ENCODE measurements around the gene CDK15. TPM values are rescaled to one million over a fixed set of nuclear protein-coding genes. Genes with fewer than 3 reads are reported as not detected.
A peak's percentile ranks its signal among the peaks of the same experiment; 100 is the strongest.

The CDK15 gene
- total RNA-seq, 1 donor from 2014 or later, result 0.21 TPM

DNA sequence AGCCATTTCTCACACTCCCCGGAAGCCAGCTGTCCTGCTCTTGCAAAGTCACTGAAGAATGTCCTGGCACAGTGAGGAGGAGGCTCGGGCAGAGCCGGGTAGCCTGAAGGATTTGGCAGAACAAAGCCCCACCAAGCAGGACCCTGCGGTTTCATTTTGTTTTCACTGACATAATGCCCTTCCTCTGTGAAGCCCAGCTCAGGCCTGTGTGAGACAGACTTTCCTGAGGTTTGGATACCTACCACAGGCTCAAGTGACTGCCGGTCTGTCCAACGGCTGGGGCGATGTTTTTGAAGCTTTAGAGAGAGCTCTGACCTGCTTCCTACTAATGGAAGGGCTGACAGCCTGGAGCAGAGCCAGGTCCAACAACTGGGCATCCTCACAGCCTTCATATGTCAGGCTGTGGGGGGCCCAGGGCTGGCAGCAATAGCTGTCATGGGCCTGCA, 127.5 kb downstream of the CDK15 start:
- Mint-ChIP-seq H3K36me3 (no peaks in the 10 kb centered on the region), H3K4me1 (peaks cover 53% of the 10 kb centered on the region), H3K27me3 (ENCODE audit: insufficient read depth, low read depth) (peaks cover 15% of the 10 kb centered on the region), H3K27ac (no peak overlapping the region), H3K9me3 (peaks cover 17% of the 10 kb centered on the region), H3K4me3 (peak overlapping the region; percentile 12)
- no peak overlapping the region for H3K9ac ChIP-seq
- H3F3A ChIP-seq (ENCODE audit: low read depth), result peaks cover 54% of the 10 kb centered on the region
- H3K27me3 ChIP-seq, result peaks cover 15% of the 10 kb centered on the region
- H2AFZ ChIP-seq (replicated peaks), result no peak overlapping the region
- H4K20me1 ChIP-seq (ENCODE audit: low read depth), result peaks cover 17% of the 10 kb centered on the region
- peaks cover 44% of the 10 kb centered on the region for H3K4me1 ChIP-seq
- H3K27ac ChIP-seq, result no peak overlapping the region
- H3K79me2 ChIP-seq (ENCODE audit: low read depth), result no peaks in the 10 kb centered on the region
- peak overlapping the region; percentile 72 for H3K4me2 ChIP-seq
- H3K9me3 ChIP-seq (ENCODE audit: low read depth), result no peaks in the 10 kb centered on the region
- peak; percentile 90 for DNase-seq (ENCODE audit: low spot score)
- TF ChIP-seq CTCF (IDR thresholded peaks at IDR 0.05) (no peak), EZH2 (IDR thresholded peaks at IDR 0.05) (no peak), EZH2phosphoT487 (IDR thresholded peaks at IDR 0.05) (no peak)
- no peak overlapping the region for H3K4me3 ChIP-seq
- no peaks in the 10 kb centered on the region for H3K36me3 ChIP-seq

- peaks cover 1% of the 10 kb centered on the region for H3K27me3 ChIP-seq
- no peak overlapping the region for H3K27ac Mint-ChIP-seq
- peaks cover 17% of the 10 kb centered on the region for H4K20me1 ChIP-seq (ENCODE audit: low read depth)
- H3K4me2 ChIP-seq, result no peak overlapping the region
- H3K36me3 Mint-ChIP-seq, result no peaks in the 10 kb centered on the region
- peaks cover 39% of the 10 kb centered on the region for H3K4me1 Mint-ChIP-seq
- H3K27ac ChIP-seq, result no peak overlapping the region
- no peaks in the 10 kb centered on the region for H3K9me3 ChIP-seq (ENCODE audit: low read depth)
- no peak for DNase-seq (ENCODE audit: low spot score)
- no peak overlapping the region for H2AFZ ChIP-seq (replicated peaks)
- H3K9me3 Mint-ChIP-seq, result peaks cover 17% of the 10 kb centered on the region
- H3K4me3 Mint-ChIP-seq, result no peak overlapping the region
- no peaks in the 10 kb centered on the region for H3K79me2 ChIP-seq (ENCODE audit: low read depth)
- H3K4me1 ChIP-seq, result peaks cover 60% of the 10 kb centered on the region
- no peaks in the 10 kb centered on the region for H3K36me3 ChIP-seq
- H3K9ac ChIP-seq, result no peak overlapping the region
- peaks cover 4% of the 10 kb centered on the region for H3K27me3 Mint-ChIP-seq (ENCODE audit: insufficient read depth, low read depth)
- no peak for TF ChIP-seq EZH2 (IDR thresholded peaks at IDR 0.05)
- TF ChIP-seq CTCF (IDR thresholded peaks at IDR 0.05), result no peak
- TF ChIP-seq EZH2phosphoT487 (IDR thresholded peaks at IDR 0.05), result no peak
- peaks cover 63% of the 10 kb centered on the region for H3F3A ChIP-seq (ENCODE audit: low read depth)
- no peak overlapping the region for H3K4me3 ChIP-seq
Measured at GRCh38 chr2:201936817-201937216, 130.5 kb downstream of the CDK15 start.

DNA sequence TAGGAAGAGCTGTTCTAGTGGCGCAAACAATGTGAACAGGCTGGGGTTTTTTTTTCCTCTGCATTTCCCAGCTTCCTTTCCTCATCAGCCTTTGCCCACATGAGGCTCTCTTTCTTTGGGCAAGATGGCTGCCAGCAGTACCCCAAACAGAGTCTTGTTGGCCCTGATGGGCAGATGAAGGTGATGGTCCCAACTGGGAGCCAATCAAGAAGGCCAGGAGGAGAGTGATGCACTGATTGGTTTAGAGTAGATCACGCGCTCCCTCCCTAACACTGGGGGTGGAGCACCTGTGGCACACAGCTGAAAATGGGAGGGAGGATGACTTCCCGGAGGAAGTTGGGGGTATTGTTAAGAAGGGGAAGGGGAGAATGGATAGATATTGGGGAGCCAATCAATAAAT, 131.0 kb downstream of the CDK15 start:
- no peak overlapping the region for H3K4me3 ChIP-seq
- peaks cover 17% of the 10 kb centered on the region for H3K9me3 Mint-ChIP-seq
- no peak overlapping the region for H2AFZ ChIP-seq (replicated peaks)
- no peak for DNase-seq (ENCODE audit: low spot score)
- no peaks in the 10 kb centered on the region for H3K36me3 ChIP-seq
- peaks cover 4% of the 10 kb centered on the region for H3K27me3 Mint-ChIP-seq (ENCODE audit: insufficient read depth, low read depth)
- H3K36me3 Mint-ChIP-seq, result no peaks in the 10 kb centered on the region
- peak overlapping the region; percentile 5 for H3K4me2 ChIP-seq
- H4K20me1 ChIP-seq (ENCODE audit: low read depth), result peaks cover 14% of the 10 kb centered on the region
- no peaks in the 10 kb centered on the region for H3K79me2 ChIP-seq (ENCODE audit: low read depth)
- no peak overlapping the region for H3K27ac Mint-ChIP-seq
- peaks cover 34% of the 10 kb centered on the region for H3K4me1 Mint-ChIP-seq
- peaks cover 57% of the 10 kb centered on the region for H3K4me1 ChIP-seq
- no peak overlapping the region for H3K4me3 Mint-ChIP-seq
- no peak overlapping the region for H3K27ac ChIP-seq
- H3K9me3 ChIP-seq (ENCODE audit: low read depth), result no peaks in the 10 kb centered on the region
- H3K9ac ChIP-seq, result no peak overlapping the region
- peaks cover 58% of the 10 kb centered on the region for H3F3A ChIP-seq (ENCODE audit: low read depth)
- no peaks in the 10 kb centered on the region for H3K27me3 ChIP-seq
- no peak for TF ChIP-seq EZH2 (IDR thresholded peaks at IDR 0.05)
- no peak for TF ChIP-seq CTCF (IDR thresholded peaks at IDR 0.05)
- TF ChIP-seq EZH2phosphoT487 (IDR thresholded peaks at IDR 0.05), result no peak

Data from neural progenitor cell (in vitro differentiated cells).